Measurements from ENCODE around the gene MUL1.

- TF ChIP-seq YY1 (IDR thresholded peaks at IDR 0.05; ENCODE audit: insufficient read depth, insufficient read length), result no peak
- TF ChIP-seq SUZ12 (IDR thresholded peaks at IDR 0.05; ENCODE audit: extremely low read depth, insufficient read depth, insufficient read length), result no peak
Observed at GRCh38 chr1:20494609-20495311, 13.2 kb downstream of the MUL1 start.

All from NT2/D1 (cell line).